Uterus (tissue), 4 donors: ENCODE data around the gene TFRC. TPM values are rescaled to one million over a fixed set of nuclear protein-coding genes. Genes with fewer than 3 reads are reported as not detected.
"Not testable (repeated sequence)": the region's sequence is repeated elsewhere in the genome, so short reads cannot be mapped to it uniquely, and the experiment has no call there.

Experiments
- DNase-seq, 2 donors: peaks; one replicate each; pipeline ENCODE4 v3.0.0-alpha.2; 2019 to 2020
- H3K27ac ChIP-seq, 2 donors: fragments of 200-600 bp; sonication (generic); 1 replicate in 1 of 2; 2 replicates in 1 of 2; pipeline ENCODE4 v1.5.1; 2016 to 2018
- H3K27me3 ChIP-seq, 2 donors: fragments of 200-600 bp; sonication (generic); one replicate each; pipeline ENCODE4 v1.5.1; 2018 to 2019; ENCODE audit warnings: control low read depth in 1 of 2
- H3K36me3 ChIP-seq, 2 donors: fragments of 200-600 bp; sonication (generic); one replicate each; pipeline ENCODE4 v1.5.1; 2019; ENCODE audit warnings: control low read depth in 1 of 2
- H3K4me1 ChIP-seq, 2 donors: fragments of 200-600 bp; sonication (generic); one replicate each; pipeline ENCODE4 v1.5.1; 2018 to 2019; ENCODE audit warnings: control low read depth in 1 of 2
- H3K4me3 ChIP-seq, 2 donors: fragments of 200-600 bp; sonication (generic); 1 replicate in 1 of 2; 2 replicates in 1 of 2; pipeline ENCODE4 v1.5.1; 2018 to 2019; ENCODE audit warnings: mild to moderate bottlenecking in 1 of 2
- H3K9me3 ChIP-seq, 2 donors: fragments of 200-600 bp; sonication (generic); one replicate each; pipeline ENCODE4 v1.5.1; 2019; ENCODE audit warnings: control low read depth in 1 of 2
- POLR2A ChIP-seq, 2 donors: fragments of 450-650 bp; IDR thresholded peaks; one replicate each; pipeline ENCODE4 v1.6.1; 2016; ENCODE audit warnings: antibody characterized with exemption in 2 of 2, mild to moderate bottlenecking in 1 of 2, moderate library complexity in 1 of 2
- intact Hi-C: fragments of 100-400 bp; cut with DNase I; formaldehyde crosslinking; loops from one replicate; pipeline ENCODE4 v1.15.1; 2023; ENCODE audit warnings: low total_unique reads
- total RNA-seq, 4 donors: library from RNA; depleted of rRNA in 3 of 4; stranded (reverse); fragments of >200 nt in 3 of 4; gene quantifications; one replicate each; pipeline versions ENCODE4 v1.1.0 to v1.2.4, GENCODE V29; 2014 to 2023
- TF ChIP-seq, protein P1 (sequence below), 4 experiments: fragments of 200-600 bp in 2 of 4; fragments of 450-650 bp in 2 of 4; sonication (generic) in 2 of 4; IDR thresholded peaks; one replicate each; pipeline ENCODE4 v1.5.1; 2016 to 2019; ENCODE audit warnings: antibody characterized with exemption in 4 of 4, mild to moderate bottlenecking in 2 of 4, moderate library complexity in 1 of 4
- donor health status: DM: yes; HTN: yes; CAD: no.

TFRC gene
- total RNA-seq, 4 donors from 2014 or later, result 29.5 to 87.7 (median 44.6) TPM

DNA sequence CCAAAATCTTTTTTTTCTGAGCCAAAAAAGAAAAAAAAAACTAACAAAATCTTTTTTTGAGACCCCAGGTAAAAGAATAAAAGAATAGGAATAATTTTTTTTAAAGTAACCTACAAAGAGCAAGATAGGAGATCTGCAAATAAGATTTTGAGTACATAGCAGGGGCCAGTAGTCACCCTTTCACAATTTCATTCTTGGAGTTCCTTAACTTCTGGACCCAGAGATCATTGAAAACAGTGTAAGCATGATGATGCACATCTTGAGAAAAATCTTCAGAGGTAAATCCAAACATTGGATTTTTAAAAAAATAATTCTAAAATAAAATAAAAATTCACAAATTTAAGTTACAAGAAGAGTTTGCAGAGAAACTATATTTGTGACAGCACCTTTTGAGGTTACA, 18.8 kb downstream of the TFRC start:
- intact Hi-C loops, result no loop called here
- Histone ChIP-seq H3K4me3 (no peak overlapping the region), H3K27me3 (no peaks in the 10 kb centered on the region), H3K27ac (no peak overlapping the region), H3K4me1 (no peaks in the 10 kb centered on the region), H3K36me3 (no peaks in the 10 kb centered on the region), H3K9me3 (no peaks in the 10 kb centered on the region)
- no peak for DNase-seq
- TF ChIP-seq POLR2A (IDR thresholded peaks at IDR 0.05), result no peak
- TF ChIP-seq, protein P1, sequence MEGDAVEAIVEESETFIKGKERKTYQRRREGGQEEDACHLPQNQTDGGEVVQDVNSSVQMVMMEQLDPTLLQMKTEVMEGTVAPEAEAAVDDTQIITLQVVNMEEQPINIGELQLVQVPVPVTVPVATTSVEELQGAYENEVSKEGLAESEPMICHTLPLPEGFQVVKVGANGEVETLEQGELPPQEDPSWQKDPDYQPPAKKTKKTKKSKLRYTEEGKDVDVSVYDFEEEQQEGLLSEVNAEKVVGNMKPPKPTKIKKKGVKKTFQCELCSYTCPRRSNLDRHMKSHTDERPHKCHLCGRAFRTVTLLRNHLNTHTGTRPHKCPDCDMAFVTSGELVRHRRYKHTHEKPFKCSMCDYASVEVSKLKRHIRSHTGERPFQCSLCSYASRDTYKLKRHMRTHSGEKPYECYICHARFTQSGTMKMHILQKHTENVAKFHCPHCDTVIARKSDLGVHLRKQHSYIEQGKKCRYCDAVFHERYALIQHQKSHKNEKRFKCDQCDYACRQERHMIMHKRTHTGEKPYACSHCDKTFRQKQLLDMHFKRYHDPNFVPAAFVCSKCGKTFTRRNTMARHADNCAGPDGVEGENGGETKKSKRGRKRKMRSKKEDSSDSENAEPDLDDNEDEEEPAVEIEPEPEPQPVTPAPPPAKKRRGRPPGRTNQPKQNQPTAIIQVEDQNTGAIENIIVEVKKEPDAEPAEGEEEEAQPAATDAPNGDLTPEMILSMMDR (IDR thresholded peaks at IDR 0.05), result no peak

DNA sequence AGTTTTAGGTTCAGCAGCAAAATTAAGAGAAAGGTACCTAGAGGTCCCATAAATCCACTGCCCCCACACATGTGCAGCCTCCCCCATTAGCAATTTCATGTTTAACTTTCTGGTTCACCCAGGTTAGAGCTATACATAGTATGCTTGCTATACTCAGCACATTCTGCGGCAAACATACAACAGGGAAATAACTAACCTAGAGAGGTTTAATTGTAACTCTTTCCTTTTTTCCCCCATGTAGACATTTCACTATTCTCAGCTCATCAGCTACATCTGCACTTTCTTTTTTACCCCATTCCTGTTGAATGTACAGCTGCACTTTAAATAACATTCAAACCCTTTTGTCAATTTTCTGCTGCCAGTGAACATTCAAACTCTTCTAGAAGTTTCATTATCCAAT, 21.1 kb downstream of the TFRC start:
- intact Hi-C loops, result no loop called here
- Histone ChIP-seq H3K9me3 (no peaks in the 10 kb centered on the region), H3K27me3 (no peaks in the 10 kb centered on the region), H3K4me3 (no peak overlapping the region), H3K27ac (no peak overlapping the region), H3K4me1 (no peaks in the 10 kb centered on the region), H3K36me3 (no peaks in the 10 kb centered on the region)
- no peak for DNase-seq
- TF ChIP-seq, protein P1 (IDR thresholded peaks at IDR 0.05), result no peak
- TF ChIP-seq POLR2A (IDR thresholded peaks at IDR 0.05), result no peak

DNA sequence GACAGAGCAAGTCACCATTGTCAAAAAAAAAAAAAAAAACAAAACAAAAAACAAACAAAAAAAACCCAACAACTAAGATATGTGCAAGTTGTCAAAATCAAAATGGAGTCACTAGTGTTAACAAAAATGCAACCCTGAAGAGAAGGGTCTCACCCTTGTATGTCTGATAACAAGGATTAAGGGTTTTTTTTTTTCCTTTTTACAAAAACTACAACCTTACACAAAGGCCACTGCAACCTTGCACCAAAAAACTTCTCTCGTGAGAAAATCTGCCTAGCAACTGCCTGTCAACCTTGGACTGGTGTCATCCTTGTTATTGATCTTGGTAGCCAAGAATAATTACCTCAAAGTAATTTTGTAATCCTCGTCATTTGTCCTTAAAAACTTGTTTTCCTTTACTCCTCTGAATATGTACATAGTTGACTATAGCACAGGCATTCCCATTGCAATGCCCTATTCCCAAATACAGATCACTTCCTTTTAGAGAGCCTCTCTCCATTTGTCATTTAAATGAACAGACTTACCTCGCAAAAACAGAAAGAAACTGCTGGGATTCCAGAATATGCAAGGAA, 24.0 kb downstream of the TFRC start:
- Histone ChIP-seq H3K4me1 (no peaks in the 10 kb centered on the region), H3K4me3 (no peak overlapping the region), H3K27ac (no peak overlapping the region), H3K36me3 (no peaks in the 10 kb centered on the region), H3K27me3 (no peaks in the 10 kb centered on the region), H3K9me3 (no peaks in the 10 kb centered on the region)
- DNase-seq, result no peak
- TF ChIP-seq, protein P1 (IDR thresholded peaks at IDR 0.05), result no peak
- TF ChIP-seq POLR2A (IDR thresholded peaks at IDR 0.05), result no peak
- intact Hi-C loops, result no loop called here

DNA sequence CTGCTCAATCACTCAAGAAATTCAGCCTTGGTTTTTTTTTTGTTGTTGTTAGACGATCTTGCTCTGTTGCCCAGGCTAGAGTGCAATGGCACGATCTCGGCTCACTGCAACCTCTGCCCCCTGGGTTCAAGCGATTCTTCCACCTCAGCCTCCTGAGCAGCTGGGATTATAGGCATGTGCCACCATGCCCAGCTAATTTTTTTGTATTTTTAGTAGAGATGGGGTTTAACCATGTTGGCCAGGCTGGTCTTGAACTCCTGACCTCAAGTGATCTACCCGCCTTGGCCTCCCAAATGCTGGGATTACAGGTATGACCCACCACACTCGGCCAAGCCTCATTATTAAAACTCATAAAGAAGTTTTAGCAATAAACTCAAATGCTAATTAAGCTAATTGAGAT, 25.5 kb downstream of the TFRC start:
- H3K27me3 ChIP-seq, H3K4me1 ChIP-seq, H3K36me3 ChIP-seq, H3K4me3 ChIP-seq, H3K9me3 ChIP-seq, DNase-seq, H3K27ac ChIP-seq, intact Hi-C loops: not testable (repeated sequence)

DNA sequence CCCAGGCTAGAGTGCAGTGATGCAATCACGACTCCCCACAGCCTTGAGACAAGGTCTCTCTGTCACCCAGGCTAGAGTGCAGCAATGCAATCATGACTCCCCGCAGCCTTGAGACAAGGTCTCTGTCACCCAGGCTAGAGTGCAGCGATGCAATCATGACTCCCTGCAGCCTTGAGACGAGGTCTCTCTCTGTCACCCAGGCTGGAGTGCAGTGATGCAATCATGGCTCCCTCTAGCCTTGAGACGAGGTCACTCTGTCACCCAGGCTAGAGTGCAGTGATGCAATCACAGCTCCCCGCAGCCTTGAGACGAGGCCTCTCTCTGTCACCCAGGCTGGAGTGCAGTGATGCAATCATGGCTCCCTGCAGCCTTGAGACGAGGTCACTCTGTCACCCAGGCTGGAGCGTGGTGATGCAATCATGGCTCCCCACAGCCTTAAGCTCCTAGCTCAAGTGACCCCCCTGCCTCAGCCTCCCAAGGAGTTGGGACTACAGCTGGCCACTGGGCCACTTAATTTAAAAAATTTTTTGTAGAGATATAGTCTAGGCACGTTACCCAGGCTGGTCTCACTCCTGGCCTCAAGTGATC, 26.1 kb downstream of the TFRC start:
- intact Hi-C loops, result no loop called here
- Histone ChIP-seq H3K27me3 (no peaks in the 10 kb centered on the region), H3K4me1 (no peaks in the 10 kb centered on the region), H3K27ac (no peak overlapping the region), H3K36me3 (no peaks in the 10 kb centered on the region), H3K4me3 (no peak overlapping the region), H3K9me3 (no peaks in the 10 kb centered on the region)
- no peak for TF ChIP-seq POLR2A (IDR thresholded peaks at IDR 0.05)
- TF ChIP-seq, protein P1 (IDR thresholded peaks at IDR 0.05), result no peak
- DNase-seq, result no peak
